ENCODE measurements around the gene GP1BB.

DNA sequence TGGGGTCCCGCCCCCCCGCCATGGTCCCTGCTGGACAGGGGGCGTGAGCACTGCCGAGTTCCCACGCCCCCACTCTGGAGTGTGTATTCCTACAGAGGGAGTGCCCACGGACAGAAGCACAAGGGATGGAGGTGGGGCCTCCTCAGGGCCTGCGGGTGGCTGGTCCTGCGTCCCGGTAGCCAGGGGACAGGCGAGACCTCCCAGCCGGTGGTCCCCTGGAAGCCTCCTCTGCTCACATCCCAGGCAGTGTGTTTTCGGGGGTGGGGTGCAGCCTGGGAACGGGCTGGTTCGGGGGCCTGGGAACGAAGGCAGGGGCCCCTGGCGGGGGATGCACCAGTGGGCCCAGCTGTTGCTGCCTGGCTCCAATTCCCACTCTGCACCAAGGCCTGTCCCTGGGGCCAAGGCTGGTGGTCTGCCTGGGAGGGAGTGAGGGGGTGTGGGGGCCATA is 16.1 kb downstream of the GP1BB start:
- no peak for TF ChIP-seq CTCF (IDR thresholded peaks at IDR 0.05; ENCODE audit: low read length)
- TF ChIP-seq EZH2phosphoT487 (IDR thresholded peaks at IDR 0.05; ENCODE audit: low read length), result no peak
- no peak for TF ChIP-seq EZH2 (optimal IDR thresholded peaks at IDR 0.05; ENCODE audit: low read depth, low read length)
